GM19452 (cell line): ENCODE data around the gene AHI1.

ENCODE experiments used
- ATAC-seq: cut with Tn5 transposase; IDR thresholded peaks from one replicate; pipeline ENCODE4 v1.9.1; 2021; ENCODE audit not compliant: unreplicated experiment

Gene AHI1

DNA sequence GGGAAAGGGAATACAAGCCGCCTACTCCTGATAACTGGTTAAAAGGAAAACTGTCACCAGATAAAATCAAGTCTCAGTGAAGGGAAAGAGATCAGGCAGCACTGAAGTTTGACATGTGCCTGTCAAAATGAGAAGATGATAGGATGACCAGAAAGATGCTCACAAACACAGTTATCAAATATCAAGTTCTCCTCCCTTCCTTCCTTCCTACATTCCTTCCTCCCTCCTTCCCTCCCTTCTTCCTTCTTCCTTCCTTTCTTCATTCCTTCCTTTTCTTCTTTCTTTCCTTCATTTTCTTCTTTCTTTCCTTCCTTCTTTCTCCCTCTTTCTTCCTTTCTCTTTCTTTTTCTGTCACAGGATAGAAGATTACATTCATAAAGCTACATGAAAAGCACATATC is 261.2 kb downstream of the AHI1 start:
- ATAC-seq, result no peak

DNA sequence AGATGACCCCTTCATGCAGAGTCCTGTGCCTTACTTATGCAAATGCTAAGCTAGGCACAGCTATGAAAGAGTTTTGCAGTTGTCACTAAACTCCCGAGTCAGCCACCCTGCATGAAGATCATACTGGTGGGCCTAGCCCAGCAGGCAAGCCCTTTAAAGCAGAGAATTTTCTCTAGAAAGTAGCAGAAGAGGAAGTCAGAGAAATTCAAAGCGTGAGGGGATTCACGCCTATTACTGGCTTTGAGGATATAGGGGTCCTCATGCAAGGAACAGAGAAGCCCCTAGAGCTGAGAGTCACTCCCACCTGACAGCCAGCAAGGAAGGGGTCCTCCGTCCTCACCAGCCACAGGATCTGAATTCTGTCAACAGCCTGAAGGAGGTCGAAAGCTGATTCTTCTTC is 261.8 kb downstream of the AHI1 start:
- no peak for ATAC-seq

DNA sequence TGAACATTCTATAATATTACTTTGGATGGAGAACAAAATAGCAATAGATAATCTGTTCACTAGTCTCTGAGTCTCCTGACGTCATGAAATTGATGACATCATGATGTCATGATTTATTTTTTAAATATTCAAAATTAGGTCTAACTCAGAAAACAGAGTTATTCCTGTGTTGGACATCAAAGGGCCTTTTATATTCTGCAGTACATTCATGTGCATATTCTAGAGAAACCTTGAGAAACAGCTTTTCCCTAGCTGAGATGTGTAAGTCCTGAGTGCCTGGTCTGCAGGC is 263.1 kb downstream of the AHI1 start:
- no peak for ATAC-seq

DNA sequence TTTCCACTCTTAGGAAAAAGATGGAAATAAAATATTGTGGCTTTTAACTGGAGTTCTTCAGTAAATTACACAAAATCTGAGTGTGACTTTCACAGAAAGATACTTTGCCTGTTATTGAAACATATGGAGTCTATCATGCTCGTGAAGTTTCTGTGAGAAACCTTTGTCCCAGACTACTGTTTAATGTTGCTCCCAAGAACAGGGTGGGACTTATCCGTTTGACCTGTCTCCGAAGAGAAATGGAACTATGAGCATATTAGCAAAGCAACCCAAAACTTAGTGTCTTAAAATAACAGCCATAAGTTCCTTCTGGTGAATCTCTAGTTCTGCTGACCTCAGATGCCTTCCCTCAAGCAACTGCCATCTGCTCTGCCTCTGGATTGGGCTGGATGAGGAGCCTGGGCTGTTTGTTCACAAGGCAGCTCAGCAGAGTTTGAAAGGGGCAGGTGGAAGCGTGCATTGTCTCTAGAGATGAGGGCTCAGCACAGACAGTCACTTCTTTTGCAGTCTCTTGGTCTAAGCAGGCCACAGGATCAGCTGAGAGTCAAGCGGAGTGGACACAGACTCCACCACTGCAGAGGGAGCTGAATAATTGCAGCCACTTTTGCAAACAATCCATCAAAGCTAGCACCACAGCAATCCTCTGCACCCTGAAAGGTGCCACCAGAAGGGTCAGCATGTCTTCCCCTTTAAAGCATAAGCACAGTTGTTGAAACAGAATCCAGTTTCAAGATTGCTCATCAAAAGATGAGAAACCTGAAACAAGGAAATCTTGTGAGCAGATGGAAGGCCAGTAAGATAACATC is 263.7 kb downstream of the AHI1 start:
- ATAC-seq, result peak; percentile 56
